SK-N-SH treated with all-trans-retinoic acid at 6 μM for 48 hours (cell line): ENCODE measurements around the gene EFNB2.

Experiments
- ATAC-seq: fragments of 200-7000 bp; cut with Tn5 transposase; 3 replicates; pipeline ENCODE4 v1.9.1; 2020; ENCODE audit warnings: mild to moderate bottlenecking, moderate library complexity
- ARNTL ChIP-seq: fragments of 450-650 bp; formaldehyde crosslinking; IDR thresholded peaks from 2 replicates; pipeline ENCODE4 v1.5.0; 2020; ENCODE audit warnings: low read depth, mild to moderate bottlenecking, moderate library complexity, borderline replicate concordance
- BACH2 ChIP-seq: fragments of 250-450 bp; sonication (Bioruptor Pico); IDR thresholded peaks from 2 replicates; pipeline ENCODE4 v1.9.0; 2021; ENCODE audit warnings: mild to moderate bottlenecking, borderline replicate concordance
- CREB5 ChIP-seq: fragments of 250-450 bp; sonication (Bioruptor Pico); IDR thresholded peaks from 2 replicates; pipeline ENCODE4 v1.5.1; 2020; ENCODE audit warnings: low read depth, mild to moderate bottlenecking, moderate library complexity
- CSDC2 ChIP-seq: fragments of 250-450 bp; sonication (Bioruptor Pico); IDR thresholded peaks from 2 replicates; pipeline ENCODE4 v1.5.0; 2020; ENCODE audit warnings: mild to moderate bottlenecking, moderate library complexity
- ESRRG ChIP-seq: fragments of 250-450 bp; sonication (Bioruptor Pico); IDR thresholded peaks from 2 replicates; pipeline ENCODE4 v1.6.1; 2021; ENCODE audit warnings: mild to moderate bottlenecking
- GLIS3 ChIP-seq: fragments of 250-450 bp; sonication (Bioruptor Pico); IDR thresholded peaks from 2 replicates; pipeline ENCODE4 v1.5.0; 2020; ENCODE audit warnings: mild to moderate bottlenecking, moderate library complexity
- ISL1 ChIP-seq: fragments of 250-450 bp; sonication (Bioruptor Pico); IDR thresholded peaks from 2 replicates; pipeline ENCODE4 v2.1.2; 2022; ENCODE audit warnings: mild to moderate bottlenecking, moderate library complexity
- OSR1 ChIP-seq: fragments of 250-450 bp; sonication (Bioruptor Pico); IDR thresholded peaks from 2 replicates; pipeline ENCODE4 v1.8.0; 2022; ENCODE audit warnings: moderate library complexity, mild to moderate bottlenecking, inconsistent platforms
- PATZ1 ChIP-seq: fragments of 250-450 bp; sonication (Bioruptor Pico); IDR thresholded peaks from 2 replicates; pipeline ENCODE4 v1.8.0; 2020; ENCODE audit warnings: mild to moderate bottlenecking, moderate library complexity, borderline replicate concordance
- POU6F1 ChIP-seq: fragments of 250-450 bp; sonication (Bioruptor Pico); IDR thresholded peaks from 2 replicates; pipeline ENCODE4 v1.8.0; 2021; ENCODE audit warnings: low read depth, mild to moderate bottlenecking, moderate library complexity, borderline replicate concordance
- PPARA ChIP-seq: fragments of 250-450 bp; sonication (Bioruptor Pico); IDR thresholded peaks from 2 replicates; pipeline ENCODE4 v1.5.0; 2020; ENCODE audit warnings: mild to moderate bottlenecking, borderline replicate concordance
- RARB ChIP-seq: fragments of 250-450 bp; sonication (Bioruptor Pico); IDR thresholded peaks from 2 replicates; pipeline ENCODE4 v1.8.0; 2021; ENCODE audit warnings: mild to moderate bottlenecking, moderate library complexity
- TCF4 ChIP-seq: fragments of 250-450 bp; sonication (Bioruptor Pico); IDR thresholded peaks from 2 replicates; pipeline ENCODE4 v1.8.0; 2021; ENCODE audit warnings: mild to moderate bottlenecking, moderate library complexity, borderline replicate concordance
- TOX ChIP-seq: fragments of 250-450 bp; sonication (Bioruptor Pico); IDR thresholded peaks from 2 replicates; pipeline ENCODE4 v1.8.0; 2021; ENCODE audit warnings: mild to moderate bottlenecking, moderate library complexity, borderline replicate concordance
- TSHZ2 ChIP-seq: fragments of 250-450 bp; sonication (Bioruptor Pico); IDR thresholded peaks from 2 replicates; pipeline ENCODE4 v1.5.0; 2020; ENCODE audit warnings: mild to moderate bottlenecking, moderate library complexity
- ZC3H10 ChIP-seq: fragments of 250-450 bp; sonication (Bioruptor Pico); IDR thresholded peaks from 2 replicates; pipeline ENCODE4 v1.5.1; 2021; ENCODE audit warnings: mild to moderate bottlenecking, moderate library complexity
- ZFP3 ChIP-seq: fragments of 250-450 bp; sonication (Bioruptor Pico); IDR thresholded peaks from 2 replicates; pipeline ENCODE4 v1.5.0; 2020; ENCODE audit warnings: mild to moderate bottlenecking, moderate library complexity
- ZNF565 ChIP-seq: fragments of 450-650 bp; formaldehyde crosslinking; conservative IDR thresholded peaks from 2 replicates; pipeline ENCODE4 v1.5.0; 2020; ENCODE audit warnings: low read depth, mild to moderate bottlenecking, moderate library complexity
- ZNF70 ChIP-seq: fragments of 450-650 bp; formaldehyde crosslinking; IDR thresholded peaks from 2 replicates; pipeline ENCODE4 v1.5.0; 2020; ENCODE audit warnings: mild to moderate bottlenecking, moderate library complexity
- ZNF8 ChIP-seq: fragments of 450-650 bp; formaldehyde crosslinking; IDR thresholded peaks from 2 replicates; pipeline ENCODE4 v1.5.0; 2020; ENCODE audit warnings: mild to moderate bottlenecking, moderate library complexity

EFNB2 gene

GRCh38 chr13:106450991-106451390, 84.5 kb downstream of the EFNB2 start:
- no peak for ATAC-seq
- TF ChIP-seq TCF4 (CRISPR knock-in tag) (no peak), POU6F1 (no peak), TOX (CRISPR knock-in tag) (no peak), RARB (CRISPR knock-in tag) (no peak), ESRRG (CRISPR knock-in tag) (no peak), PPARA (CRISPR knock-in tag) (no peak), ZC3H10 (CRISPR knock-in tag) (no peak), TSHZ2 (CRISPR knock-in tag) (no peak), ZNF8 (CRISPR knock-in tag) (no peak), OSR1 (CRISPR knock-in tag) (no peak), ZNF565 (CRISPR knock-in tag) (no peak), CSDC2 (CRISPR knock-in tag) (no peak)

- no peak for ATAC-seq
- no peak for TF ChIP-seq ISL1 (CRISPR knock-in tag)
- no peak for TF ChIP-seq ZFP3
- TF ChIP-seq PATZ1 (CRISPR knock-in tag) = no peak
- no peak for TF ChIP-seq RARB (CRISPR knock-in tag)
- no peak for TF ChIP-seq CREB5 (CRISPR knock-in tag)
- no peak for TF ChIP-seq ZNF70 (CRISPR knock-in tag)
- TF ChIP-seq TSHZ2 (CRISPR knock-in tag) = no peak
- TF ChIP-seq ZNF565 (CRISPR knock-in tag) = no peak
- no peak for TF ChIP-seq POU6F1
- TF ChIP-seq ZNF8 (CRISPR knock-in tag) = no peak
- TF ChIP-seq ARNTL (CRISPR knock-in tag) = no peak
- no peak for TF ChIP-seq BACH2 (CRISPR knock-in tag)
- TF ChIP-seq ZC3H10 (CRISPR knock-in tag) = no peak
- TF ChIP-seq GLIS3 (CRISPR knock-in tag) = no peak
- no peak for TF ChIP-seq TCF4 (CRISPR knock-in tag)
- no peak for TF ChIP-seq OSR1 (CRISPR knock-in tag)
These were observed 86.4 kb downstream of the EFNB2 start for GRCh38 chr13:106449096-106449495.
